ENCODE results near the gene RBMS2.
A peak's percentile ranks its signal among the peaks of the same experiment; 100 is the strongest.

The RBMS2 gene

GRCh38 chr12:56632701-56633467 lies 111.3 kb downstream of the RBMS2 start:
- no peak for DNase-seq

- DNase-seq, result no peak
Observed at GRCh38 chr12:56633468-56634241, 112.0 kb downstream of the RBMS2 start.

GRCh38 chr12:56634242-56634836 lies 112.7 kb downstream of the RBMS2 start:
- DNase-seq, result peak; percentile 69

GRCh38 chr12:56634837-56635791 lies 113.5 kb downstream of the RBMS2 start:
- peak; percentile 81 for DNase-seq

- DNase-seq, result peak; percentile 76
Observed at GRCh38 chr12:56635806-56636674, 114.4 kb downstream of the RBMS2 start.

GRCh38 chr12:56636675-56637540 lies 115.3 kb downstream of the RBMS2 start:
- peak; percentile 97 for DNase-seq

GRCh38 chr12:56637621-56638020 lies 116.0 kb downstream of the RBMS2 start:
- DNase-seq, result no peak

- no peak for DNase-seq
Observed at GRCh38 chr12:56641219-56641618, 119.6 kb downstream of the RBMS2 start.

GRCh38 chr12:56644654-56645053 lies 123.0 kb downstream of the RBMS2 start:
- peak; percentile 4 for DNase-seq

GRCh38 chr12:56645201-56645716 lies 123.6 kb downstream of the RBMS2 start:
- no peak for DNase-seq
